Fibroblast of villous mesenchyme (primary cell): ENCODE results near the gene SLC22A23. TPM values are rescaled to one million over a fixed set of nuclear protein-coding genes. Genes with fewer than 3 reads are reported as not detected.
"Not testable (repeated sequence)": the region's sequence is repeated elsewhere in the genome, so short reads cannot be mapped to it uniquely, and the experiment has no call there.

Experiments used
- DNase-seq: peaks from one replicate; pipeline ENCODE4 v3.0.0-alpha.2; 2010; ENCODE audit warnings: low read depth
- H3K4me3 ChIP-seq: 2 replicates; pipeline ENCODE4 v1.5.1; 2011; ENCODE audit warnings: low read depth, mild to moderate bottlenecking, low read length
- CTCF ChIP-seq: IDR thresholded peaks from 2 replicates; pipeline ENCODE4 v1.5.1; 2012; ENCODE audit warnings: low read depth, mild to moderate bottlenecking, low read length; ENCODE audit not compliant: insufficient read depth
- total RNA-seq: library from RNA; depleted of rRNA; stranded (reverse); fragments of >200 nt; gene quantifications from 2 replicates; pipeline ENCODE4 v1.2.3, GENCODE V29; 2012

The SLC22A23 gene
- total RNA-seq, 1 donor = 2.2 TPM

DNA sequence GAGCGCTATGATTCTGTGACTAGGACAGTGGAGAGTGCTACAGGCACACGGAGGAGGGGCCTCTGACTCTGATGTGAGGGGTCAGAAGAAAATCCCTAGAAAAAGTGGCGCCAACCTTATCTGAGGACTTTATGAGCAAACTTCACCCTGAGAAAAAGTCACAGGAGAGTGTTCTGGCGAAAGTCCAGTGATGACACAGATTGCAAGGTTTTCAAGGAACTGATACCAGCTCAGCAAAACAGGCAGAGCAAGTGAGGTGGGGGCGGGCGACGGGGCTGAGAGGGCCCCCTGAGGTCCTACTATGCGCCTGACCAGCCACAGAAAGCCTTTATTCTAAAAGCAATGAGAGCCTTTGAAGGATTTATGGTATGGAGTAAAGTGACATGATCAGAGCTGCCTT is 73.3 kb downstream of the SLC22A23 start:
- peak; percentile 39 for DNase-seq
- H3K4me3 ChIP-seq = no peak overlapping the region
- TF ChIP-seq CTCF = no peak

- DNase-seq = peak; percentile 14
- TF ChIP-seq CTCF = no peak
- no peak overlapping the region for H3K4me3 ChIP-seq
These were observed 74.2 kb downstream of the SLC22A23 start for GRCh38 chr6:3382326-3383279.

DNA sequence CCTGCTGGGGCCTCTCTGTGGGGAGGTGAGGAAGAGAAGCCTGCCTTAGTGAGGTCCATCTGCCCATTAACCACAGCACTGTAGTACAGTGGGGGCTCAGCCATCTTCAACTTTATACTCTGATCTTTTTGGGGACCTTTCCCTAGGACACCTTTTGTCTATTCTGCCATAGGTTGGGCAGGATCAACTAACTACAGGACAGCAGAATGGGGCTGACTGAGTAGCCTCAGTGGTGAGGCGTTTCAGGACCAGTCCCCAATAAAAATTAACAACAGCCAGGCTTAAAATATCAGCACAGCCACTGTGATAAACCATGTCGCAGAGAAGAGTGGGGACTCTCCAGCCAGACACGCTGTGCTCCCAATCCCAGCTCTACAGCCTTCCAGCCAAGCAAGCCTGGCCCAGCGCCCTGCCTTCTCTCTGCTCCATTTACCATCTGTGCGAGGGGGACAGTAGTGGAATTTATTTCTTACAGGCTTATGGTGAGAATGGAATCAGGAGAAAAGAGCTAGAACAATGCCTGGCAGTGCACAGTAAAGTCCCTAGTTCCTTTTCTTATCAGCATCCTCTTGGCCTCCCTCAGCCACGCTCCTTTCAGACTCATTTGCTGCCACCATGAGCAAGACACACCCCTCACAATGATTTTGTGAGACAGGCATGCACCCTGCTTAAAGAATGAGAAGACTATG is 75.5 kb downstream of the SLC22A23 start:
- no peak for DNase-seq
- no peak for TF ChIP-seq CTCF

GRCh38 chr6:3380344-3381232 is 76.3 kb downstream of the SLC22A23 start:
- no peak for DNase-seq

More for the DNA sequence above, 75.5 kb downstream of the SLC22A23 start:
- H3K4me3 ChIP-seq = no peak overlapping the region

DNA sequence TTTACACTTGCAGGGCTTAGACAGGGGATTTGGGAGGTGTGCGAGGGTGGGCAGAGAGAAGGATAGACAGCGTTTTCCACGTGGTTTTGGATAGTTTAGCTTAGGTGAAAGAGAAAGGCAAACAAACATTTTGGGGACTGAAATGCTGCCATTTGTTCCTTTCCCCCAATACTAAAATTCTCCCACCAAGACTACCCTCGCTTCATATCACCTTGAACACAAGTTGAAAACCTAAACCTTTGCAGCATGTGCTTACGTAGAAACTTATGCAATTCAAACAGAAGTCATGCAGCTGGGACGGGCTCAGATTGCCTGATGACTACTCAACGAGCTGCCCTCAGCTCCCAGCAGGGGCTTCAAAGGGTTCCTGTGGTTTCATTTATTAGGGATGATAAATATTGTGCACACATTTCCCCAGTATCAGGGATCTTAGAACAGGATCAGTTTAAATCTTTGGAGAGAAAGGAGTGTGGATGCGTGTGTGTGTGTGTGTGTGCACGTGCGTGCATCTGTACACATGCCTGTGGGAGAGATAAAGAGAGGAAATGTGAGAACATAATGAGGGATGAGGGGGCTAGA is 77.3 kb downstream of the SLC22A23 start:
- no peak for DNase-seq
- TF ChIP-seq CTCF = no peak
- no peak overlapping the region for H3K4me3 ChIP-seq

More at GRCh38 chr6:3380344-3381232, 76.3 kb downstream of the SLC22A23 start:
- H3K4me3 ChIP-seq = no peak overlapping the region
- no peak for TF ChIP-seq CTCF

DNA sequence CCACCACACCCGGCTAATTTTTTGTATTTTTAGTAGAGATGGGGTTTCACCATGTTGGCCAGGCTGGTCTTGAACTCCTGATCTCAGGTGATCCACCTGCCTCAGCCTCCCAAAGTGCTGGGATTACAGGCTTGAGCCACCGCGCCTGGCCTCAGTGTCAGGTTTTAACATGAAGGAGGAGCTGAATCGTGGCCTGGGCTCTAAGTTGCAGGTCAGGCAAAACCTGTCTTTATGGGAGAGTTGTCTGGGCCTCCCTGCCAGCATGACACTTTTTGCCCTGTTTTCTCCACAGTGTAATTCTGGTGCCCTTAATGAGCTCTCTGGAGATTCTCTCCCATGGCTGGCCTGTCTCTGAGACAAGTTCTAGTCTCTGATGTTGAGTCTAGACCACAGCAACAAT is 78.0 kb downstream of the SLC22A23 start:
- H3K4me3 ChIP-seq, DNase-seq: not testable (repeated sequence)

DNA sequence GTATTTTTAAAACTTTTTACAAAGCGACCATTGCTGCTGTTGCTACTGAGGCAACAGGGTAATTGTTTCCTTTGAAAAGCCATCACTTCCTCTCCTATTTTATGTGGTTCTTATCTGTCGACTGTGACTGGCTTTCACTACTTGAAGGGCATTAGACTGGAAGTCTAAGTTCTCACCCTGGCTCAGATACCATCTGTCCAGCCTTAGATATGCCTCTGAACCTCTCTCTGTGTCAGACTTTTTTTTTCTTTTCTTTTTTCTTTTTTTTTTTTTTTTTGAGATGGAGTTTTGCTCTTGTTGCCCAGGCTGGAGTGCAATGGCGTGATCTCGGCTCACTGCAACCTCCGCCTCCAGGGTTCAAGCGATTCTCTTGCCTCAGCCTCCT is 78.5 kb downstream of the SLC22A23 start:
- DNase-seq, H3K4me3 ChIP-seq: not testable (repeated sequence)
